Inflammatory macrophage treated with lipopolysaccharide for 4 hours (primary cell): ENCODE measurements around the gene SAA2.
A peak's percentile ranks its signal among the peaks of the same experiment; 100 is the strongest.
"Not testable (repeated sequence)": the region's sequence is repeated elsewhere in the genome, so short reads cannot be mapped to it uniquely, and the experiment has no call there.

Source experiments
- DNase-seq: peaks from one replicate; pipeline ENCODE4 v3.0.0-alpha.2; 2020

Gene SAA2

DNA sequence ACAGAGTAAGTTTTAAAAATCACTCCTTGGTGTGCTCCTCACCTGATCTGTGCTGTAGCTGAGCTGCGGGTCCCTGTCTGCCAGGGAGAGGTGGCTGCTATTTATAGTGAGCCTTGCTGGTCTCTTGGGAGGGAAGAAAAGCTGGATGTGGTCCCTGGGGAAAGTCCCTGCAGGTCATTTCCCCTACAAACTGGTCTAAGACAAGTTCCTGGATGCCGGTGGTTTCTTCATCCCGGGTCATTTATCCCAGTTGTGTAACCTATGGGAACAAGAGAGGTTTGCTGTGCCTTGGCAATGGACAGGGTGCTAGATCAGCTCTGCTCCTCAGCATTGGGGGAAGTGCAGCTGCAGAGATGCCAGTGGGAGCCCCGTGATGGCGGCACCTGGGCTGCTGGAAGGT, at the start of gene SAA2:
Gene SAA2 (minus strand): TSS at position 108 of the 400 bp plus-strand sequence. CDS start 657 bp downstream, outside the sequence.
- DNase-seq: peak; percentile 14

DNA sequence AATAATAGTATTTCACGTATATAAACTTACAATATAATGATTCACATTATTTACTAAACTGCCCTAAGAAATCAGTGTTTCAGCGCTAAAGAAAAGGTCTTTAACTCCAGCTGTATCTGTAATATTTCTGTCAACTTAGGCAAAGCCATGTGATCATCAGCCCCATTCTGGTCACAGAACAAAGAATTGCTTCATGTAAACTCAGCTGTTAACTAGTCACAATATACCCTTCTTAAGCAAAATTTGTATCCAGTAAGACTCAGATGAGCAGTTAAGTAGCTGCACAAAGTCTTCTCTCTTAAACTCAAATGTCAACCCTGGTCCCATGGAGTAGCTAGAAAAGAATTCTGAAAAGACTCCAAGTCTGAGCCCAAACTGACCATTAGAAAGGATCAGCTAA, 46.8 kb upstream of the SAA2 start:
- no peak for DNase-seq

DNA sequence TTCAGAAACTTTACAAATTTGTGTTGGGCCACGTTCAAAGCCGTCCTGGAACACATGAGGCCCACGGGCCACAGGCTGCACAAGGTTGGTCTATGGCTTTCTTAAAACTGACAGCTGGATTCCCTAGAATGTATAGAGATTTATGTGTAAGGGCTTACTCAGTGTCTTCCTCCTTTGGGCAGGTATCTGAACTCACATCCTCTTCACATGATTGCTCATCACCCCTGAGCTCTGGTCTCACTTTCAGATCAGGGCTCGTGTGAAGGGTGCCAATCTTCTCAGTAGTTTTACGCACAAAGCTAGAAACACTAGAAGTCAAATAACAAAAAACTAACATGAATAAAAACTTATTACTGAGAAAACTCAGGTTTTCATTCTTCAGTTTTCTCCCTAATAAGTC, 46.4 kb upstream of the SAA2 start:
- no peak for DNase-seq

DNA sequence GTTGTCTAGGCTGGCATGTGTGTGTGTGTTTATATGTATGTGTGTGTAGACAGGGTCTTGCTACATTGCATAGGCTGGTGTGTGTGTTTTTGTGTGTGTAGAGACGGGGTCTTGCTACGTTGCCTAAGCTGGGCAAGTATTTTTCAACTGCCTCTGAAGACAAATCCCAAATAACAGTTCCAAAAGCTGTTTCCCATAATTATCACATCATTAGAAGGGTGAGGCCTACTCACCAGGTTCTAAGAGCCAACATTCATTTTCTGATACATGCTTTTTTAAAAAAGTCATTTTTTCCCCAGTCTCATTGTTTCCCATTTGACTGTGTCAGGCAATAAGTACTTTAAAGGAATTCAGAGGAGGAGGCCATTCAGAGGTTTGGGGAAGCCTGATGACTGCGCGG, 40.4 kb upstream of the SAA2 start:
- DNase-seq: no peak

DNA sequence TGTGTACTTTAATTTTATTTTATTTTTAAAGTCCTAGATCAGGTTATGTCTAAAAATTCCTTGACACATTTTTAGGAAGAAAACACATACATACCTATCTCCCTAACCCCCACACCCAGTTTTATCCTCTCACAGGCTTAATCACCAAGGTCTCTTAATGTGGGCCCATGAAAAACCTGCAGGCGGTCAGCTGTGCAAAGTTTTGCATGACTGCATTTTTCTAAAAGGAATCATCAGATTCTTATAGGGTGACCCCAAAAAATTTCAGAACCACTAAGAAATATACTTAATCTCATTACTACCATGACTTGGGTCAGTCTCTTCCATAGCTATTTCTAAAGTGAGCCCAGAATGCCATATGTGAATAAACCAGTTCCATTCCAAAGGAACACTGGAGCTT, 37.4 kb upstream of the SAA2 start:
- no peak for DNase-seq

DNA sequence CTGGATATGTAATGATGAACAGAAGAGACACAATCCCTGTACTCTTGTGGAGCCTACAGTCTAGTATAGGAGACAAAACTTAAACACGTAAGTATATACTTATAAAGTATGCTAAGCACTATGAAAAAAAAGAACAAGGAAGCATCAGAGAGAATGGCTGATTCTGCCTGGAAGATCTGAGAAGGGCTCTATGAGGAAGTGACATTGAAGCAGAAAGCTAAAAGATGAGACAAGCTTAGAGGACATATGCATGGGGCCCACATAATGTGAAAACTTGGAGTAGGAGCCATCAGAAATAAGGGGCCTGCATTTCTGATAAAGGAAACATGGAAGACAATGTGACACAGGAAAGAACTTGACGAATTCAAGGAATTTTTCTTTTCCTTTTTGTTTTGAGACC, 34.2 kb upstream of the SAA2 start:
- no peak for DNase-seq

DNA sequence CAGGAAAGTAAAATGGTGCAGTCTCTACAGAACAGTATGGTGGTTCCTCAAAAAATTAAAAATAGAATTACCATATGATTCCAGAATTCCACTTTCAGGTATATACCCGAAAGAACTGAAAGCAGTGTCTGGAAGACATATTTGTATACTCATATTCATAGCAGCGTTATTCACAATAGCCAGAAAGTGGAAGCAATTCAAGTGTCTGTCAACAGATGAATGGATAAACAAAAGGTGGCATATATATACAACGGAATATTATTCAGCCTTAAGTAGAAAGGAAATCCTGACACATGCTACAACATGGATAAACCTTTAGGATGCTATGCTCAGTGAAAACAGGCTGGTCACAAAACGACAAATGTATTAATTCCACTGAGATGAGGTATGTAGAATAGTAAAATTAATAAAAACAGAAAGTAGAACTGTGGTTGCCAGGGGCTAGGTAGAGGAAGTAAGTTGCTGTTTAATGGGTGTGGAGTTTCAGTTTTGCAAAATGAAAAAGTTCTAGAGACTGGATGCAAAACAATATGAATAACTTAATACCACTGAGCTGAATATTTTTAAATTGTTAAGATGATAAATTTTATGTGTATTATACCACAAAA, 32.1 kb upstream of the SAA2 start:
- DNase-seq: peak; percentile 69

DNA sequence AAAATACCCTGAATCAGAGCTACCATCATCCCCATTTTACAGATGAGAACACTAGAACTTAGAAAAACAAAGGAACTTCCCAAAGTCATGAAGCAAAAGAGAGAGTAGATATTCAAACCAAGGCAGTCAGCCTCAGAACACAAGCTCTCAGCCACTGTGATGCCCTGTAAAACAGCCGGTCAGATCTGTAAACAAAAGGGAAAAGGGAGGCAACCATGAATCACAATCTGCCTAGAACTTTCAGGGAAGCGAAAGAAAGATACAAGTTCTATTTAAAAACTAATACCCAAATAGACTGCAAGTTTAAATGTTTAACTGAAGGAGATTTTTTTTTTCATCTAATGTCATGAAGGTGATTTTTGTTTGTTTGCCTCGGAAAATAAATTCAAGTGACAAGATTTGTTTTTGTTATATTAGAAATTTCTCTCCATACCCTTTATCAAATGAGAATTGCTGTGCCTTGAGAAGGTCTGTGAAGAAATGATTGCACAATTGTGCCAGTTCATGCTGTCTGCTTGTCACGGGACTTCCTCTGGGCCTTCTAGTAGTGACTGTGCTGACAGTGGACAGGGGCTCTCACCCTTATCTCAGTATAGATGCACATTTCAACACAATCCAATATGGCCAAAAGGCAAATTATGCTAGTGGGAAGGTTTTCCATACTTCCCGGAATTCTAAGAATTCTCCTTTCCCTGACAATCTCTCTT, 29.2 kb upstream of the SAA2 start:
- DNase-seq: peak; percentile 93

DNA sequence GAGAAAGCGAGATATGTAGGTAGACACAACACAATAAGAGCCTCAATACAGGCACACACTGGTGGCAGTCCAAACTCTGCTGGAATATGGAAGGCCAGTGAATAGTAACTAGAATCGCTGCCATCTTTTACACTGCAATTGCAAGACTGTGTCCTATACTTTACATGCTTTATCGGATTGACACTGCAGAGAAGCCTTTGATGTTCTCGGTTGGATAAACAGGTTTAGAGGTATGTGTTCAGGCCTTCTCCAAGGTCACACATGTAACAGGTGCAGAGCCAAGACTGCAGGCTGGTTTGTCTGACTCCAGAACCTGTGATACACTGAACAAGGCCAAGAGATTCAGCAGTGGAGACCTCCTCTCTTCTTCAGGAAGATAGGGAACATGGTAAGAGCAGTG, 22.7 kb upstream of the SAA2 start:
- no peak for DNase-seq

DNA sequence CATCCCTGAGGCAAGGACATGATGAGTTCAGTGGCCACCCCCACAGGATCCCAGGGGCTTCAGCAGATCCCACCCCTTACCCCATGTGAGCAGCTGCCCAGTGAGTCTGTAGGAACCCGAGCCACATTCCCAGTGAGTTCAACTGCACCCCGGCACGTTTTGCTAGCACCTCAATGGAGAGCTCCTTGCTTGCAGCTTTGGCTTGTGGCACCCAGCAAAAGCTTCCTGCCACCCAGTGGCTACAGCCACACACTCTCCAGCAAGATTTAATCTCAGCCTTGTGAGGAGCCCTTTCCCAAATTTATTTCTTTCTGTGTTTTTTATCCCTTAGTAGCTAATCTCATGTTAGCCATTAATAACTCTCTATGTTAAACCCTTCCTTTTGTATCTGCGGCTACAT, 21.6 kb upstream of the SAA2 start:
- no peak for DNase-seq

DNA sequence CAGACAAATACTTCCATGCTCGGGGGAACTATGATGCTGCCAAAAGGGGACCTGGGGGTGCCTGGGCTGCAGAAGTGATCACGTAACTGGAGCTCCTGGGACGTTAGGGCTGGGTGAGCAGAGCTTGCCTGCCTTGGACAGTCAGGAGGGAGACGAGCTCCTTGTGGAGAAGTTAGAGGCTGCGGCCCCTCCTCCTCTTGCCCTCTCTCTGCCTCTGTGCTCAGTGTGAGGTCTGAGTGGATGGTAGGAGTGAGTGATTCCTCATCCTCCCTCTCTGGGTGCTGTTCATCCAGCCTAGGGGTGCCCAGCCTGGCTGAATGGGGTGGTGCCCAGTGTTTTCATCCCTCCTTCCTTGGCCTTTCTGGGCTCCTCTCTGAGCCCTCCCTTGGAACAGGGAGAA, 20.8 kb upstream of the SAA2 start:
- DNase-seq: not testable (repeated sequence)

DNA sequence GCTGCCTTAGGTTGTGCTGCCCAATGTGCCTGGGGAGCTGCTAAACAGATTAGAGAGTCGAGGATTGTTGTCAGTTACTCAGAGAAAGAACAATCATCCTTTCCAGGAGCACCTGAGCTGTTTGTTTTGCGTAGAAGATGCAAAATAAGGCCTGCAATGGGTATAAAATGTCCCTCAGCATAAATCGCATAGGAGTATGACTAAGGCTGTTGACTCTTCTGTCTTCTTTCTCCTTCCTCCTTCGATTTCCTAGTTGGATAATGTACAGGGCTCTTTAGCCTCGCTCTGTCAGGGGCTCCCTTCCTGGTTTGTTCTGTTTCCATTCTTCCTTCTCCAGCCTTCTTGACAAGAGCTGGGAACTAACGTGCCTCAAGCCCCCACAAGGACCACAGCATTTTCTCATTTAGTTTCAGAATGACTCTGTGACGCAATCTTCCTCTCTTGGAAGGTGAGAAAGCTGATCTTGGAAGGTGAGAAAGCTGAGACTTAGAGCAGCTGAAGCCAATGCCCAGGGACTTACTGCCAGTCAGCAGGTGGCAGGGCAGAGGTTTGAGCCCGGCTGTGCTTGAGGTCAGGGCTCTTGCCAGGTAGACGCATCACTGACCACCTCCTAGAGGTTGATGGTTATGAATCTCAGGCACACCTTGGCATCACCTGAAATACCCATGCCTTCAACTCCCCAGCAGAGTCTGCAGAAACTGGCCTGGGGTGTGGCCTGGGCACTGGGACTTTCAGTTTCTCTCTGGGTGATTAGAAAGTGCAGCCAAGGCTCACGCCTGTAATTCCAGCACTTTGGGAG, 19.1 kb upstream of the SAA2 start:
- not testable (repeated sequence) for DNase-seq

DNA sequence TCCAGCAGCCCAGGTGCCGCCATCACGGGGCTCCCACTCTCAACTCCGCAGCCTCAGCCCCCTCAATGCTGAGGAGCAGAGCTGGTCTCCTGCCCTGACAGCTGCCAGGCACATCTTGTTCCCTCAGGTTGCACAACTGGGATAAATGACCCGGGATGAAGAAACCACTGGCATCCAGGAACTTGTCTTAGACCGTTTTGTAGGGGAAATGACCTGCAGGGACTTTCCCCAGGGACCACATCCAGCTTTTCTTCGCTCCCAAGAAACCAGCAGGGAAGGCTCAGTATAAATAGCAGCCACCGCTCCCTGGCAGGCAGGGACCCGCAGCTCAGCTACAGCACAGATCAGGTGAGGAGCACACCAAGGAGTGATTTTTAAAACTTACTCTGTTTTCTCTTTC, 17.5 kb upstream of the SAA2 start, which contains the start of gene SAA1:
Gene SAA1 (plus strand): TSS at position 316 of the 400 bp plus-strand sequence. CDS start 624 bp downstream, outside the sequence.
- no peak for DNase-seq

DNA sequence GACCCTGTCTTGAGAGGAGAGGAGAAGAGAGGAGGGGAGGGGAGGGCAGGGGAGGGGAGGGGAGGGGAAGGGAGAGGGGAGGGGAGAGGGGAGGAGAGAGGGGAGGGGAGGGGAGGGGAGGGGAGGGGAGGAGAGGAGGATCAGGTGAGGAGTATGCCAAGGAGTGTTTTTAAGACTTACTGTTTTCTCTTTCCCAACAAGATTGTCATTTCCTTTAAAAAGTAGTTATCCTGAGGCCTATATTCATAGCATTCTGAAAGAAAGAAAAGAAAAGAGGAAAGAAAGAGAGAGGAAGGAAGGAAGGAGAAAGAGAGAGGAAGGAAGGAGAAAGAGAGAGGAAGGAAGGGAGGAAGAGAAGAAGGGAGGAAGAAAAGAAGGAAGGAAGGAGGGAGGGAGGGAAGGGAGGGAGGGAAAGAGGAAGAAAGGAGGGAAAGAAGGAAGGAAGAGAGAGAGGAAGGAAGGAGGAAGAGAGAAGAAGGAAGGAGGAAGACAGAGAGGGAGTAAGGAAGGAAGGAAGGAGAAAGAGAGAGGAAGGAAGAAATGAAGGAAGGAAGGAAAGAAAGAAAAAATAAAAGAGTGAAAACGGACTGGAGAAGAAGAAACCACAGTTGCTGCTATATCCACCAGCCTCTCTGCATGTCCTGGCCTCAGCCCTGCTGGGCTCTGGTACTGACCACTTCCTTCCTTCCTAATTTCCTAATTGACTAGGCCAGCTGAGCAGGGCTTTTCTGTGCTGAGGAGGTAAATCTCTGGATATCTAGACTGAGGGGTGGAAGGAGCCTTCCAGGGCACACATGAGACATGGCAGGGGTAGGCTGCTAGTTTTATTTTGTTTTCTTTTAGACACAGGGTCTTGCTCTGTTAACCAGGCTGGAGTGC, 16.4 kb upstream of the SAA2 start:
- no peak for DNase-seq

DNA sequence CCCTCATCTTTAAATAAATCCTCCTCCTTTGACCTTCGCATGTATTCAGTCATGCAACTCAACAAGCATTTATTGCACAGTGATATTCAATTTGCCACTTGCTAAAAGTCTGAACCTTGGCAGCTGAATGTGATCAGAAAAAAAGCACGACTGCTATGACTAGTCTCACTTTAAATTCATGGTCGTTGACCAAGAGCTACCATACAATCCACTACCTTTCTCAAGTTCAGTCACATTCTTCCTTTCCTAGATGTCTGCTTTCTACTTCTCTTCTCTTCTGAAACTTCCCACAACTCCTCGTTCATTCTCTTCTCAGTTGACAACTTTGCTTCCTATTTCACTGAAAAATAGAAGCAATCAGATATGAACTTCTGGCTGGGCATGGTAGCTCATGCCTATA, 15.6 kb upstream of the SAA2 start:
- no peak for DNase-seq

DNA sequence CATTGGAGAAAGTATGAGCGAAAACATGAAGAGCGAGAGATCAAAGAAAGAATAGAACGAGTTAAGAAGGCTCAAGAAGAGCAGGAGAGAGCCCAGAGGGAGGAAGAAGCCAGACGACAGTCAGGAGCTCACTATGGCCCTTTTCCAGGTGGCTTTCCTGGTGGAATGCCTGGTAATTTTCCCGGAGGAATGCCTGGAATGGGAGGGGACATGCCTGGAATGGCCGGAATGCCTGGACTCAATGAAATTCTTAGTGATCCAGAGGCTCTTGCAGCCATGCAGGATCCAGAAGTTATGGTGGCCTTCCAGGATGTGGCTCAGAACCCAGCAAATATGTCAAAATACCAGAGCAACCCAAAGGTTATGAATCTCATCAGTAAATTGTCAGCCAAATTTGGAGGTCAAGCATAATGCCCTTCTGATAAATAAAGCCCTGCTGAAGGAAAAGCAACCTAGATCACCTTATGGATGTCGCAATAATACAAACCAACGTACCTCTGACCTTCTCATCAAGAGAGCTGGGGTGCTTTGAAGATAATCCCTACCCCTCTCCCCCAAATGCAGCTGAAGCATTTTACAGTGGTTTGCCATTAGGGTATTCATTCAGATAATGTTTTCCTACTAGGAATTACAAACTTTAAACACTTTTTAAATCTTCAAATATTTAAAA, 14.3 kb upstream of the SAA2 start:
- not testable (repeated sequence) for DNase-seq

DNA sequence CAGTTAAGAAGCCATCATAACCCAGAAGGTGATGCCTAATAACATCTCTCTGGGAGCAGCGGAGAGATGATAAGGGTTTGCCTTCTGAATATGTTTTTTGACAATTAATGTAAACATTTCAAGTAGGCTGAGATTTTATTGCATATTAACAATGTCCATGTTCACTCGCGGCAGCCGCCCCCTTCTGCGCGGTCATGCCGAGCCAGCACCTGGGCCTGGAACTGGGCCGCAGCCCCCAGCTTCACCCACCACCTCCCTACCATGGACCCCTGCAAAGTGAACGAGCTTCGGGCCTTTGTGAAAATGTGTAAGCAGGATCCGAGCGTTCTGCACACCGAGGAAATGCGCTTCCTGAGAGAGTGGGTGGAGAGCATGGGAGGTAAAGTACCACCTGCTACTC, 13.3 kb upstream of the SAA2 start:
- DNase-seq: no peak

DNA sequence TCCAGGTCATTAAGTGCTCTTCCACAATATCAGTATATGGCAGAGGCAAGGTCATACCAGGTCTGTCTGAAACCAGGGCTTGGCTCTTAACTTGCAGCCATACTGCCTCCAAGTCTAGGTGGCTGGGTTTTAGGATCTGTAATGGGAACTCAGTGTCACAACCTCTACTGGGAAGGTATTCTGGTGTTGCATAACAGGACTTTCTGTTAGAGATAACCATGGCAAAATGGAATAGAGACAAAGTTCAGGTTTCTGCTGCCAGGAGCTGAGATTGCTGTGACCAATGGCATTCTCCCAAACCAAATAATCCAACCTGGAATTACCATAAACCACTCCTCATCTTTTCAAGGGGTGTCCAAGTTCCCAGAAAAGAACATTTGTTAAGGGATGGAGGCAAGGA, 10.8 kb upstream of the SAA2 start:
- no peak for DNase-seq

DNA sequence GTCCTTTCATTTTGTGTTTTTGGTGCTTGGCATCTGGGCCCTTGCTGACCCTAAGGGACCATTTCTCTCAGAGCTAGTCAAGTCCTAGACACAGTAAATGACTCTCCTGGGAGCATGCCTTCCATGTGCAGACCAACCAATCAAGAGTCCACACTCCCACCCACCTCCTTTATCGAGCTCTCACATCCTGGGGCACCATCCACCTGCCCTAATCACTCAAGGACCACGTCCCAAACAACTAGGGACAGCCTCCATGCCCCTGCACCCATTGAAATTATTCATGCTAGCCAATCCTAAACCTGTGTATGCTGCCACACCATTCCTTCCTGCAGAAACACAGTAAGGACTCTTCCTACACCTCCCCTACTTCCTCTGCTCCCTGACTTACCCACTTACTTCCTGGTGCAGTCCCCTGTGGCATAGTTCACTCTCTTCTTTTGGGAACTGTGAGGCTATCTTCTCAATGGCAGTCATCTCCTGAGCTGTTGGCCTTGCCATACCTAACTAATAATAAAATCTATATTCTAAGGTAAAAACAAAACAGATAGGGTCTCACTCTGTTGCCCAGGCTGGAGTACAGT, 6.4 kb upstream of the SAA2 start:
- DNase-seq: no peak

DNA sequence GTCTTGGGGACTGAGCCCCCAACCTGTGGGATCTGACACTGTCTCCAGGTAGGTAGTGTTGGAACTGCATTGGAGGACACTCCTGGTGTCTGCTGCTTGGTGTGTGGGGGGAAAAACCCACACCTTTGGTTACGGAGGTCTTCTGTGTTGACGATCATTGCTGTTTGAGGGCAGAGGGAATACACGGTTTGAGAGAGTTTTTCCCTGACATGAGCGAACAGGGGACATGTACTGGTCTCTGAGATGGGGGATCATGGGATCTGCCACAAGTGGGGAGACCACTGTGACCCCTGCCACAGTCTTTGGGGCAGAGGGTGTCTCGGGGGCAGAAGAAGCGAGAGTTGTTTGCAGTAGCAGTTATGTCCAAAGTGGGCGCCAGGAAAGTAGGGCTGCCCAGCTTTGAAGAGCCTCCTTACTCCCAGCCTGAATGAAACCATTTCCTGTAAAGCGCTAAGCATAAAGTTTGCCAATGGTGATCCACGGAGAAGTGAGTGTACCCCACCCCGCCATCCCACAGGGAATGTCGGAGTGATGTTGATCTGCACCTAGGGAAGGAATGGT, 5.4 kb upstream of the SAA2 start:
- no peak for DNase-seq

DNA sequence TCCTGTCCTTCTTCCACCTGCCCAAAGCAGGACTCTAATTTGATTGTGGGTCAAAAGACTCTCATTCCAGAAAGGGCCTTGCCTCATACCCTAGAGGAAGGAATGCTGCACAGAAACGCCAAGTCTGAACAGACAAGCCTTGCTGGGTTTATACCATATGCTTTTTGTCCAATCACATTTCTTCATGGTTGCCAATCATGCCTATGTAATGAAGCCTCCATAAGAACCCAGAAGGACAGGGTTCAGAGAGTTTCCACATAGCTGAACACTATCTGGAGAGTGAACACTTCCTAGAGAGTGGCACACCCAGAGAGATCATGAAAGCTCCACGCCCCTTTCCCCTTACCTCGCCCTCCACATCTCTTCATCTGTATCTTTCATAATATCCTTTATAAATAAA, 4.8 kb upstream of the SAA2 start:
- no peak for DNase-seq

DNA sequence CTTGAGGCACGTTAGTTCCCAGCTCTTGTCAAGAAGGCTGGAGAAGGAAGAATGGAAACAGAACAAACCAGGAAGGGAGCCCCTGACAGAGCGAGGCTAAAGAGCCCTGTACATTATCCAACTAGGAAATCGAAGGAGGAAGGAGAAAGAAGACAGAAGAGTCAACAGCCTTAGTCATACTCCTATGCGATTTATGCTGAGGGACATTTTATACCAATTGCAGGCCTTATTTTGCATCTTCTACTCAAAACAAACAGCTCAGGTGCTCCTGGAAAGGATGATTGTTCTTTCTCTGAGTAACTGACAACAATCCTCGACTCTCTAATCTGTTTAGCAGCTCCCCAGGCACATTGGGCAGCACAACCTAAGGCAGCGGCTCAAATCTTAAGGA, 1.3 kb downstream of the SAA2 start:
- DNase-seq: not testable (repeated sequence)
